ENCODE data around the gene SNX5. TPM values are rescaled to one million over a fixed set of nuclear protein-coding genes. Genes with fewer than 3 reads are reported as not detected.

Gene SNX5
- total and polyA plus RNA-seq, 2 of the 13 experiments (the other 11 are each of a cell fraction or from before 2014, with no cell fraction given): 664 to 1,040 TPM

DNA sequence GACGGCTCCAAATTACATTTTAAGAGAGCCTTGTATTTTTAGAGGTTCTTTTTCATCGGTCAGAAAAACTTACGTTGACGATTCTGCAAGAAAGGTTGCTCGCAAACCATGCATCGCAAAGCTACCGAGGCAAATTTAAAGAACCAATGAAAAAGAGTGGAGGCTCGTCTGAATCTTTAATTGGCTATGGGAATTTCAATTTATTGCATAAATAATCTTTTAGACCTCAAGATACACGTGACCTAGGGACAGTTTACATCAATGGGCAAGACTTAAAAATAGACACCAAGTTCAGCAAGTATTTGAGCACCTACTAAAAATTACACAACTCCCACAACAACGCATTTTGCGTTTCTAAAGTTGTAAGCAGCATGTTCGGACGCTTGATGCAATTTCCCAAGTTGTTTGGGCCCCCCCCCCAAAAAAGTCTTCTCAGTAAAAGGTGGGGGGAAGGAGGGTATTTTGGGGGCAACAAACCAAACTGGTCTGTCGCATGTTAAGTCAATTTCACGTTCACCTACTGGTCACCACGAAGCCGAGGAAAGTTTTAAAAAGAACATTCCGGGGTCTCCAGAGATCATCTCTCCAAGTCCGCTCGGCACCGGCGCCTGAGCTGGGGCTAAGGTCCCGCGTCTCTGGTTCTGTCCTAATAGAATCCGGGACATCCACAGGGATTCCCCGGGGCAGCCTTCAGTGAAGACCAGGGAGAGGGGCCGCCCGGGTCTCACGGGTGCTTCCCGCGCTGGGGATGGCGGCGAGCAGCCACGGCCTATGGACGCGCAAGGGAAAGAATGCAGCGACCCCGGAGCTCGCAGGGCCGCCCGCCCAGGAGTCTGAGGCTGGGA, 851 bp downstream of the SNX5 start (continued):
- TF ChIP-seq KAT7 (CRISPR knock-in tag; IDR thresholded peaks at IDR 0.05; ENCODE audit: borderline replicate concordance) (0 out of 2 replicates have a peak, but pooled peaks have one; percentile 17), POLR2G (IDR thresholded peaks at IDR 0.05; ENCODE audit: low read depth, low read length) (peak; percentile 13), ERF (CRISPR knock-in tag; IDR thresholded peaks at IDR 0.05) (peak; percentile 15; the same call in 1 of the 2 replicates), NRL (CRISPR knock-in tag; IDR thresholded peaks at IDR 0.05; ENCODE audit: borderline replicate concordance) (peak; percentile 11; the same call in 1 of the 2 replicates), ZBTB39 (CRISPR knock-in tag; IDR thresholded peaks at IDR 0.05) (no peak), SNAPC5 (CRISPR knock-in tag; IDR thresholded peaks at IDR 0.05; ENCODE audit: borderline replicate concordance) (no peak), RELA (CRISPR knock-in tag; IDR thresholded peaks at IDR 0.05) (0 out of 2 replicates have a peak, but pooled peaks have one; percentile 6), KDM5A (IDR thresholded peaks at IDR 0.05; ENCODE audit: borderline replicate concordance, low read length) (peak; percentile 3; the same call in 1 of the 2 replicates), HOXA5 (CRISPR knock-in tag; IDR thresholded peaks at IDR 0.05) (0 out of 2 replicates have a peak, but pooled peaks have one; percentile 9), MEIS2 (CRISPR knock-in tag; IDR thresholded peaks at IDR 0.05) (0 out of 2 replicates have a peak, but pooled peaks have one; percentile 1), ZNF558 (CRISPR knock-in tag; IDR thresholded peaks at IDR 0.05; ENCODE audit: borderline replicate concordance) (no peak), ZNF570 (CRISPR knock-in tag; IDR thresholded peaks at IDR 0.05; ENCODE audit: borderline replicate concordance) (no peak), RBM22 (optimal IDR thresholded peaks at IDR 0.05; ENCODE audit: low read length) (peak; percentile 46), SRSF4 (IDR thresholded peaks at IDR 0.05; ENCODE audit: low read depth, low read length, poor library complexity, severe bottlenecking) (peak; percentile 96), ZSCAN25 (CRISPR knock-in tag; IDR thresholded peaks at IDR 0.05) (peak; percentile 0), KLF16 (CRISPR knock-in tag; IDR thresholded peaks at IDR 0.05) (0 out of 4 replicates have a peak, but pooled peaks of 1 of the 2 experiments have one; percentile 12), SIN3B (IDR thresholded peaks at IDR 0.05; ENCODE audit: low read length) (peak; percentile 13; the same call in 1 of the 2 replicates), ZNF652 (CRISPR knock-in tag; IDR thresholded peaks at IDR 0.05; ENCODE audit: borderline replicate concordance, low read depth) (0 out of 2 replicates have a peak, but pooled peaks have one; percentile 17)
- TF ChIP-seq, protein P1, sequence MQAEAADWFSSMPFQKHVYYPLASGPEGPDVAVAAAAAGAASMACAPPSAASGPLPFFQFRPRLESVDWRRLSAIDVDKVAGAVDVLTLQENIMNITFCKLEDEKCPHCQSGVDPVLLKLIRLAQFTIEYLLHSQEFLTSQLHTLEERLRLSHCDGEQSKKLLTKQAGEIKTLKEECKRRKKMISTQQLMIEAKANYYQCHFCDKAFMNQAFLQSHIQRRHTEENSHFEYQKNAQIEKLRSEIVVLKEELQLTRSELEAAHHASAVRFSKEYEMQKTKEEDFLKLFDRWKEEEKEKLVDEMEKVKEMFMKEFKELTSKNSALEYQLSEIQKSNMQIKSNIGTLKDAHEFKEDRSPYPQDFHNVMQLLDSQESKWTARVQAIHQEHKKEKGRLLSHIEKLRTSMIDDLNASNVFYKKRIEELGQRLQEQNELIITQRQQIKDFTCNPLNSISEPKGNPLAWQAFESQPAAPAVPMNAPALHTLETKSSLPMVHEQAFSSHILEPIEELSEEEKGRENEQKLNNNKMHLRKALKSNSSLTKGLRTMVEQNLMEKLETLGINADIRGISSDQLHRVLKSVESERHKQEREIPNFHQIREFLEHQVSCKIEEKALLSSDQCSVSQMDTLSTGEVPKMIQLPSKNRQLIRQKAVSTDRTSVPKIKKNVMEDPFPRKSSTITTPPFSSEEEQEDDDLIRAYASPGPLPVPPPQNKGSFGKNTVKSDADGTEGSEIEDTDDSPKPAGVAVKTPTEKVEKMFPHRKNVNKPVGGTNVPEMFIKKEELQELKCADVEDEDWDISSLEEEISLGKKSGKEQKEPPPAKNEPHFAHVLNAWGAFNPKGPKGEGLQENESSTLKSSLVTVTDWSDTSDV (CRISPR knock-in tag; IDR thresholded peaks at IDR 0.05): peak; percentile 23; the same call in 1 of the 2 replicates
- TF ChIP-seq, protein P2, sequence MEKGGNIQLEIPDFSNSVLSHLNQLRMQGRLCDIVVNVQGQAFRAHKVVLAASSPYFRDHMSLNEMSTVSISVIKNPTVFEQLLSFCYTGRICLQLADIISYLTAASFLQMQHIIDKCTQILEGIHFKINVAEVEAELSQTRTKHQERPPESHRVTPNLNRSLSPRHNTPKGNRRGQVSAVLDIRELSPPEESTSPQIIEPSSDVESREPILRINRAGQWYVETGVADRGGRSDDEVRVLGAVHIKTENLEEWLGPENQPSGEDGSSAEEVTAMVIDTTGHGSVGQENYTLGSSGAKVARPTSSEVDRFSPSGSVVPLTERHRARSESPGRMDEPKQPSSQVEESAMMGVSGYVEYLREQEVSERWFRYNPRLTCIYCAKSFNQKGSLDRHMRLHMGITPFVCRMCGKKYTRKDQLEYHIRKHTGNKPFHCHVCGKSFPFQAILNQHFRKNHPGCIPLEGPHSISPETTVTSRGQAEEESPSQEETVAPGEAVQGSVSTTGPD (CRISPR knock-in tag; IDR thresholded peaks at IDR 0.05): 0 out of 2 replicates have a peak, but pooled peaks have one; percentile 67
